ENCODE measurements around the gene SLC17A1.

The SLC17A1 gene

GRCh38 chr6:25830458-25830857 lies 1.4 kb downstream of the SLC17A1 start:
- DNase-seq, result no peak

GRCh38 chr6:25829375-25829774 lies 2.5 kb downstream of the SLC17A1 start:
- no peak for DNase-seq

- no peak for DNase-seq
Observed at GRCh38 chr6:25821341-25821740, 10.5 kb downstream of the SLC17A1 start.

GRCh38 chr6:25816252-25816651 lies 15.6 kb downstream of the SLC17A1 start:
- no peak for DNase-seq

- no peak for DNase-seq
Observed at GRCh38 chr6:25815194-25815593, 16.7 kb downstream of the SLC17A1 start.

- no peak for DNase-seq
Observed at GRCh38 chr6:25804804-25805203, 27.0 kb downstream of the SLC17A1 start.

- no peak for DNase-seq
Observed at GRCh38 chr6:25801436-25801835, 30.4 kb downstream of the SLC17A1 start.

- DNase-seq, result no peak
Observed at GRCh38 chr6:25794784-25795183, 37.1 kb downstream of the SLC17A1 start.

- peak; percentile 11 for DNase-seq
Observed at GRCh38 chr6:25793970-25794369, 37.9 kb downstream of the SLC17A1 start.

GRCh38 chr6:25792016-25792415 lies 39.8 kb downstream of the SLC17A1 start:
- no peak for DNase-seq

- no peak for DNase-seq
Observed at GRCh38 chr6:25789475-25789874, 42.4 kb downstream of the SLC17A1 start.

GRCh38 chr6:25788305-25788922 lies 43.4 kb downstream of the SLC17A1 start:
- peak; percentile 30 for DNase-seq

GRCh38 chr6:25787428-25787827 lies 44.4 kb downstream of the SLC17A1 start:
- no peak for DNase-seq

- DNase-seq, result no peak
Observed at GRCh38 chr6:25781134-25781533, 50.7 kb downstream of the SLC17A1 start.

GRCh38 chr6:25777856-25778649 lies 53.8 kb downstream of the SLC17A1 start:
- DNase-seq, result no peak

- no peak for DNase-seq
Observed at GRCh38 chr6:25777031-25777430, 54.8 kb downstream of the SLC17A1 start.

GRCh38 chr6:25774120-25774715 lies 57.6 kb downstream of the SLC17A1 start:
- DNase-seq, result peak; percentile 85

GRCh38 chr6:25769983-25770382 lies 61.9 kb downstream of the SLC17A1 start:
- no peak for DNase-seq

- no peak for DNase-seq
Observed at GRCh38 chr6:25768566-25768965, 63.3 kb downstream of the SLC17A1 start.

GRCh38 chr6:25764611-25765010 lies 67.2 kb downstream of the SLC17A1 start:
- no peak for DNase-seq

- DNase-seq, result no peak
Observed at GRCh38 chr6:25757936-25758642, 73.8 kb downstream of the SLC17A1 start.

GRCh38 chr6:25756382-25757363 lies 75.2 kb downstream of the SLC17A1 start:
- DNase-seq, result peak; percentile 73

Data from MV-4-11 (cell line).